Activated CD4-positive, alpha-beta T cell treated with anti-CD3 and anti-CD28 coated beads, Interleukin-2, amount 50 U/mL, for 48 hours (primary cell): ENCODE results near the gene IL9.
"Not testable (repeated sequence)": the region's sequence is repeated elsewhere in the genome, so short reads cannot be mapped to it uniquely, and the experiment has no call there.

Experiments used
- DNase-seq, 2 experiments: peaks; one replicate each; pipeline ENCODE4 v3.0.0-alpha.2; 2020

IL9 gene

DNA sequence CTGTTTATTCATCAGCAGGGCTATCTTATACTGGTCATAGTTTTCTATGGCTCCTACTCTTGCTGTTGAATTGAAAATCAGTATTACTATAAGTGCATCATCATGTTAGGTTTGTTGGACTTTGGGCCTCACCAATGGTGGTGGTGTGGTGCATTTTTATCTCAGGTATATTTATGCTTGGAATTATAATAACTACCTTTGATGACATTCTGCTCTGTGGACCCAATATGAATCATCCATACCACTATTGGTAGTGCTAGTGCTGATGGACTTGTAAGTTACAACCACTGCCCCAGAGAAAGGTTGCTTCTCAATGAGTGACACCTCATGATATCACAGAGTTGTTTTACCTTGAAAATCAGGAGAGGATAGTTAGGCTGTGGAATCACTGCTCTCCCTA lies 28.0 kb downstream of the IL9 start:
- DNase-seq, result no peak

DNA sequence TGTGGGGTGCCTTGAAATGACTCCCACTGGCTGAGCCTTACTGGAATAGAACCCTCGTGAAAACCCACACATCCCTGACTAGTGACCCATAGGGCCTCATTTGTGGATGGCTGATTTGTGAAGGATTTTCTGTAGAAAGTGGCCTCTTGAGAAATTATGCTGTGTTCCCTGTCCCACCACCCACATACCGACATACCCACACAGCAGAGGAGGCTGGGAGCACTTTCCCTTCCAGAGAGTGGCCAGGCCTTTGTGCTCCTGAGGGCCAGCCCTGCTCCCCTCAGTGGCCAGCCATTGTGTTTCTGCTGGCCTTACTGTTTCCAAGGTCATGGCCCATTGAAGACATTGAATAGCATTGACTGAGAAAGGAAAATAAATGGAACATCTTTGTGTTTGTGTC lies 29.6 kb downstream of the IL9 start:
- no peak for DNase-seq

- DNase-seq, result no peak
Measured at GRCh38 chr5:135864503-135865435, 30.9 kb downstream of the IL9 start.

- no peak for DNase-seq
Measured at GRCh38 chr5:135862744-135863143, 32.9 kb downstream of the IL9 start.

DNA sequence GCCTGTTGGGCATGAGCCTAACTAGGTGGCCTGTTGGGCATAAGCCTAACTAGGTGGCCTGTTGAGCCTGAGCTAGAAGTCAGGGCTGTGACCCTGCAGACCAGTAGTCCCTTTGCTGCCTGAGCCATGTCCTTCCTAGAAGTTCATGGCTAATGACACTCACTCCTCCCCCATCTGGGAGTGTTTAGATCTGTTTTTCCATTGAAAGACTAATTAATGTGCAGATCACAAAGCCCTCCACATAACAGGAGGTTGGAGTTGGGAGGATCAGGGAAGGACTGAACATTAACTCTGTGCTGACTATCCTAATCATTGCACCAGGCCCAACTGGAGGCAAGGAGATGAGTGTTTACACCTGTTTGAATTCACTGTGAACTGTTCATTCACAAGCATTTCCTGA lies 33.6 kb downstream of the IL9 start:
- DNase-seq, result no peak

- no peak for DNase-seq
Measured at GRCh38 chr5:135861641-135862040, 34.0 kb downstream of the IL9 start.

- DNase-seq, result no peak
Measured at GRCh38 chr5:135859641-135860040, 36.0 kb downstream of the IL9 start.

DNA sequence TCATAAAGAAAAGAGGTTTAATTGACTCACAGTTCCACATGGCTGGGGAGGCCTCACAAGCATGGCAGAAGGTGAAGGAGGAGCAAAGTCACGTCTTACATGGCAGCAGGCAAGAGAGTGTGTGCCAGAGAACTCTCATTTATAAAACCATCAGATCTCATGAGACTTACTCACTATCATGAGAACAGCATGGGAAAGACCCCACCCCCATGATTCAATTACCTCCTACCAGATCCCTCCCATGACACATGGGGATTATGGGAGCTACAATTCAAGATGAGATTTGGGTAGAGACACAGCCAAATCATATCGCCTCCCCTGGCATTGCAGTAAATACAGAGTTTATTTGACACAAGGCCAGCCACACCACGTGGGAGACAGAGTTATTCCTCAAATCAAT lies 36.5 kb downstream of the IL9 start:
- not testable (repeated sequence) for DNase-seq

DNA sequence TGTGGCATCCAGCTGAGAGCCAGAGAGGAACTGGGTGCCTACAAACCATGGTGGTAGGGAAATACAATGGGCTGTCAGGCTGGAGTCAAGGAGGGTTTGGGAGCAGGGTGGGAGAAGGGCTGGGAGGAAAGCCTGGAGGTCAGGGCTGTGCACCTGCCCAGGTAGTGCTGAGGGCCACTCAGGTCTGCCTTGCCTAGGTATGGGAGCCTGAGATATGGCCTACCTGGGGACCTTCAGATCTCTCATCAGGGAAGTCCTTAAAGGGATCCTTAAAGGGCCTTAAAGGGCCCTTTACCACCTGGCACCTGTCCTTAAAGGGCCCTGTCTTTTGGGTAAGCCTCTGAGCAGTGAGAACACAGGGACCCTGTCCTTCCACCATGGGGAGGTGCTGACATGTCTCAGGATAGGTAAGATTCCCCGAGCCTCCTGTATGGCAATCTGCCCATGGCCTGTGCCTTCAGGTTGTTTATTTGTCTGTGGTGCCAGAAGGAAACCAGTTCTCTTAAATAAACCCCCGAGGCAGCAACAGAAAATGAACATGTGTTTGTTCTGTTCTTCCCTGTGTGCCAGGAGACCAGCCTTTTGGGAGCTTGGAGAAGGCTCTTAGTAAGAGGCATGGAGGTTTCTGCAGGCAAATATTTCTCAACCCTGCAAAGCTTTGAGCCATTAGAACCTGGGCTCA lies 37.9 kb downstream of the IL9 start:
- no peak for DNase-seq

GRCh38 chr5:135851915-135852845 lies 43.5 kb downstream of the IL9 start:
- no peak for DNase-seq

DNA sequence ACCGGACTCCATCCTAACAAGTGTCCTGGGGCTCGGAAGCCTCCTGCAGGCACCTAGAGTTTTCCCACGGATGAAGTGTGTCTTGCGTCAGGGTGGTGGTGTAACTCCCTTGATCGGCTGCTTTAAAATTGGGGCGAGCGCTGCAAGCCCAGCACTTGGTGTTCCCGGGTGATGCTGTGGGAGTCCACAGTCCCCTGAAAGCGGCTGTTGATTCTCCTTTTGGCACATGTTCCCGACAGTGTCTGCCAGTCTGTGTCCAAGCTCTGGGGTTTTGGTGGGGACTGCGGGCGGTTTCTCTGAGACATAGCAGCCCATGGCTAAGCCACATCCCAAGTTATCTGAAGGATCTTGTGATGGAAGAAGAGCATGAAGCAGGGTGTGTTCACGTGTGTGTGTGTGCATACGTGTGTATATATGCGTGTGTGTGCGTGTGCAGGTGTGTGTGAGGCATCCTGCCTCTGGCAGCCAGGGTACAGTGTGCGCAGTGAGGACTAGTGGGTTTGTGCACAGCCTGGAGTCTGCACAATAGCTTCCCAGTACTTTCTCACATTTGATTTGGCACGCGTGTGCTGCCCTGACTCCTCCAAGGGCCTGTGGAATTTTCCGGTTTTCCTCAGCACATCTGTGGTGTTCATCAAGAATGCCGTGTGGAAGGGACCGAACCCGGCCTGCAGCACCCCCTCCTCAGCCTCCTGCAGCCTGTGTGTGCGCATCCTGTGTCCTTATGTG lies 44.3 kb downstream of the IL9 start:
- DNase-seq, result no peak

DNA sequence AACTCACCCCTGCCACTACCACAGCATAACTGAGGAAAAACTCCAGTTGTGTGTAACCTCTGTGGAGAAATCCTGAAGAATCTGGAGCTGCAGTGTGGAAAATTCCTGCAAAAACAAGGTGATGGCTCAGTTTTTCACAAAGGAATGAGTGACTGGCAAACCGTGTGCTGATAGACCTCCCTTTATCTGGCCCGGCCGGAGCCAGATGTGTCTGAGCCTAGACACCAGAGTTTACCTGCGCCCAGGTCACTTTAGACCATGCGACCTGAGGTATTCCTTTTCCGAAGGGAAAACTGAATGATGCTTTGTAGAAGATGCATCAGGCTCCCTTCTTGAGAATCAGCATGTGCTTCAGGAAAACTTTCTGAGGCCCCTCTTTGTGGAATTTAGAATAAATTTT lies 45.0 kb downstream of the IL9 start:
- no peak for DNase-seq

GRCh38 chr5:135850231-135850630 lies 45.4 kb downstream of the IL9 start:
- no peak for DNase-seq

- DNase-seq, result no peak
Measured at GRCh38 chr5:135847976-135848375, 47.7 kb downstream of the IL9 start.

GRCh38 chr5:135846311-135846710 lies 49.3 kb downstream of the IL9 start:
- no peak for DNase-seq

DNA sequence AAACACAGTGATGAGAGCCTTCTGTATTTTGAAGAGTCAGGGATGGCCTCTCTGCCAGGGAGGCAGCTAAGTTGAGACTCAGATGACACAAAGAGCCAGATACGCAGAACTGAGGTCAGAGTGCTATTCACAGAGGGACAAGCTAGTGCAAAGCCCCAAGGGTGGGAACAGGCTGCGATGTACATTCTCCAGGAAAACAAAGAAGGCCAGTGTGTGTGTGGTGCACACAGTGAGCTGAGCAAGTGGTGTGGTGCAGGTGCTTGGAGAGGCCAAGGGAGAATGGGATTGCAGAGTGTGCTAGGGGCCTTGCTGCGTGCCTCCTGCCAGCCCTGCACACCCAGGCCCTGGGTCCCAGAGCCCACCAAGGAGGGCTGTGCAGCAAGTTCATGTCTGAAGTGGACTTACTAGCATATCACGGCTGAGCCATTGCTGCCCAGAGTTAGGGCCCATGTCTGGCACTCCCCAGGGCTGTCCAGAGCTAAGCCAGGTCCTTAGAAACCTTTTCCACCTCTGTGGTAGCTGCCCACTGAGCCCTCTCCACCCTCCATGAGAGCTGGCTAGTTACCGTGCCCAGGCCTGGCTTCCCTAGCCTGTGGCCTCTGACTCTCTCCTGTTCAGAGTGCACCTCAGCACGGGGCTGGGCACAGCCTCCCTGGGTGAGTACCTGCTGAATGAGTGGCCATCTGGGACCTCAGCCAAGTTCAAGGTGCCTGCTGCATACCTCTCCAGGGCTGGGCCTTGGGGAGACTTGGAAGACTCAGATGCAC lies 51.9 kb downstream of the IL9 start:
- DNase-seq, result no peak

GRCh38 chr5:135842737-135843136 lies 52.9 kb downstream of the IL9 start:
- no peak for DNase-seq
